ENCODE results near the gene TSPAN19. TPM values are rescaled to one million over a fixed set of nuclear protein-coding genes. Genes with fewer than 3 reads are reported as not detected.

TSPAN19 gene
- total and polyA plus RNA-seq, 12 donors = 0.33 to 0.40 (median 0.34) TPM; not detected in 9

- no peak overlapping the region for H3K4me3 ChIP-seq
- no peaks in the 10 kb centered on the region for H3K4me1 ChIP-seq (replicated peaks in 1 of 2)
- H3K27me3 ChIP-seq = no peaks in the 10 kb centered on the region
- TF ChIP-seq POLR2A (IDR thresholded peaks at IDR 0.05) (no peak), CTCF (IDR thresholded peaks at IDR 0.05) (no peak)
- H3K9me3 ChIP-seq (replicated peaks in 1 of 3) = no peaks in the 10 kb centered on the region
- no peak for DNase-seq
- H3K27ac ChIP-seq = no peak overlapping the region
- intact Hi-C loops (cut with DNase I) = no loop called here
- no peaks in the 10 kb centered on the region for H3K36me3 ChIP-seq (replicated peaks in 1 of 2)
These were observed 31.9 kb downstream of the TSPAN19 start for GRCh38 chr12:85004204-85004603.

- Histone ChIP-seq H3K27me3 (no peaks in the 10 kb centered on the region), H3K27ac (no peak overlapping the region), H3K4me3 (no peak overlapping the region), H3K9me3 (replicated peaks in 1 of 3) (no peaks in the 10 kb centered on the region), H3K36me3 (replicated peaks in 1 of 2) (no peaks in the 10 kb centered on the region), H3K4me1 (replicated peaks in 1 of 2) (no peaks in the 10 kb centered on the region)
- DNase-seq = no peak
- WGBS, 4 donors = 58 to 64% (median 60%) methylated on average over 3 of the region's 3 CpGs
- TF ChIP-seq POLR2A (IDR thresholded peaks at IDR 0.05) (no peak), CTCF (IDR thresholded peaks at IDR 0.05) (no peak)
- intact Hi-C loops (cut with DNase I) = no loop called here
These were observed 33.2 kb downstream of the TSPAN19 start for GRCh38 chr12:85002778-85003296.

- Histone ChIP-seq H3K4me1 (replicated peaks in 1 of 2) (no peaks in the 10 kb centered on the region), H3K27me3 (no peaks in the 10 kb centered on the region), H3K36me3 (replicated peaks in 1 of 2) (no peaks in the 10 kb centered on the region), H3K9me3 (replicated peaks in 1 of 3) (no peaks in the 10 kb centered on the region), H3K27ac (no peak overlapping the region), H3K4me3 (no peak overlapping the region)
- TF ChIP-seq POLR2A (IDR thresholded peaks at IDR 0.05) (no peak), CTCF (IDR thresholded peaks at IDR 0.05) (no peak)
- DNase-seq = no peak
- WGBS, 4 donors = 49 to 62% (median 52%) methylated on average over 2 of the region's 2 CpGs
- intact Hi-C loops (cut with DNase I) = no loop called here
These were observed 35.3 kb downstream of the TSPAN19 start for GRCh38 chr12:85000729-85001128.

- Histone ChIP-seq H3K36me3 (replicated peaks in 1 of 2) (no peaks in the 10 kb centered on the region), H3K9me3 (replicated peaks in 1 of 3) (no peaks in the 10 kb centered on the region), H3K27me3 (no peaks in the 10 kb centered on the region), H3K4me3 (no peak overlapping the region), H3K4me1 (replicated peaks in 1 of 2) (no peaks in the 10 kb centered on the region), H3K27ac (no peak overlapping the region)
- TF ChIP-seq POLR2A (IDR thresholded peaks at IDR 0.05) (no peak), CTCF (IDR thresholded peaks at IDR 0.05) (no peak)
- DNase-seq = no peak
- intact Hi-C loops (cut with DNase I) = no loop called here
These were observed 37.7 kb downstream of the TSPAN19 start for GRCh38 chr12:84998341-84998740.

Data from adrenal gland (tissue), 12 donors.